ENCODE data around the gene ADAMTSL4. TPM values are rescaled to one million over a fixed set of nuclear protein-coding genes. Genes with fewer than 3 reads are reported as not detected.

ADAMTSL4 gene
- total RNA-seq, 4 donors from 2014 or later, result 7.2 to 22.7 (median 18.0) TPM

DNA sequence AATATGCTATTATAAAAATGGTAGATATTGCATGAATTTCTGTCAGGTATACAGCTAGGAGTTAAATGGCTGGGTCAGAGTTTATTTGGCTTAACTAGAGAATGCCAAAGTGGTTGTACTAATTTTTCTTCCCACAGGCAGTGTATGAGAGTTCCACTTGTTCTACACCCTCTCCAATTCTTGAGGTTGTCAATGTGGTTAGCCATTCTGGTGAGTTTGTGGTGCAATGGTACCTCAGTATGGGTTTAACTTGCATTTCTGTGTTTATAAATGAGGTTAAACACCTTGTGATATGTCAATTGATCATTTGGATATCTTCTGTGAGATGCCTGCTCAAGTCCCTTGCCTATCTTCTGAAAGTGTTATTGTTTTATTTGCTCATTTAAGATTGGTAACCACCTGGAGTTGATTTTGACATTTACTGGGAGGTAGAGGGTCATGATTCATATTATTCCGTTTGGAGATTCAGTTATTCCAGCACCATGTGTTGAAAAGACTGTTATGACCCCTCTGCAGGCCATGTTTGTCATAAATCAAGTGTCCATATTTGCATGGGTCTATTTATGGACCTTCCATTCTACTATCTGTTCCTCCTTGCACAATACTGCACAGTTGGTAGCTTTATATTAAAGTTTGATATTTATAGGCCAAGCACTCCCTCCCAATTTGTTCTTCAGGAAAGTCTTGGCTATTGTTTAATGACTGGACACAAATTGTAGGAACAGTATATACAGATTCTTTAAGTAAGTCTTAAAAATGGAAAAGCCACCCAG, 27.8 kb upstream of the ADAMTSL4 start:
- no peaks in the 10 kb centered on the region for H3K27me3 ChIP-seq
- H3K4me1 ChIP-seq, result peaks cover 3% of the 10 kb centered on the region
- TF ChIP-seq, protein P1, sequence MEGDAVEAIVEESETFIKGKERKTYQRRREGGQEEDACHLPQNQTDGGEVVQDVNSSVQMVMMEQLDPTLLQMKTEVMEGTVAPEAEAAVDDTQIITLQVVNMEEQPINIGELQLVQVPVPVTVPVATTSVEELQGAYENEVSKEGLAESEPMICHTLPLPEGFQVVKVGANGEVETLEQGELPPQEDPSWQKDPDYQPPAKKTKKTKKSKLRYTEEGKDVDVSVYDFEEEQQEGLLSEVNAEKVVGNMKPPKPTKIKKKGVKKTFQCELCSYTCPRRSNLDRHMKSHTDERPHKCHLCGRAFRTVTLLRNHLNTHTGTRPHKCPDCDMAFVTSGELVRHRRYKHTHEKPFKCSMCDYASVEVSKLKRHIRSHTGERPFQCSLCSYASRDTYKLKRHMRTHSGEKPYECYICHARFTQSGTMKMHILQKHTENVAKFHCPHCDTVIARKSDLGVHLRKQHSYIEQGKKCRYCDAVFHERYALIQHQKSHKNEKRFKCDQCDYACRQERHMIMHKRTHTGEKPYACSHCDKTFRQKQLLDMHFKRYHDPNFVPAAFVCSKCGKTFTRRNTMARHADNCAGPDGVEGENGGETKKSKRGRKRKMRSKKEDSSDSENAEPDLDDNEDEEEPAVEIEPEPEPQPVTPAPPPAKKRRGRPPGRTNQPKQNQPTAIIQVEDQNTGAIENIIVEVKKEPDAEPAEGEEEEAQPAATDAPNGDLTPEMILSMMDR (IDR thresholded peaks at IDR 0.05), result no peak
- no peak for TF ChIP-seq POLR2AphosphoS5 (IDR thresholded peaks at IDR 0.05)
- TF ChIP-seq POLR2A (IDR thresholded peaks at IDR 0.05), result no peak
- no peak overlapping the region for H3K4me3 ChIP-seq
- WGBS, result 74% methylated on average over 1 of the region's 1 CpG
- no peaks in the 10 kb centered on the region for H3K36me3 ChIP-seq
- no peaks in the 10 kb centered on the region for H3K9me3 ChIP-seq
- no peak overlapping the region for H3K27ac ChIP-seq
- DNase-seq (ENCODE audit: low spot score in 2 of 2), result no peak

DNA sequence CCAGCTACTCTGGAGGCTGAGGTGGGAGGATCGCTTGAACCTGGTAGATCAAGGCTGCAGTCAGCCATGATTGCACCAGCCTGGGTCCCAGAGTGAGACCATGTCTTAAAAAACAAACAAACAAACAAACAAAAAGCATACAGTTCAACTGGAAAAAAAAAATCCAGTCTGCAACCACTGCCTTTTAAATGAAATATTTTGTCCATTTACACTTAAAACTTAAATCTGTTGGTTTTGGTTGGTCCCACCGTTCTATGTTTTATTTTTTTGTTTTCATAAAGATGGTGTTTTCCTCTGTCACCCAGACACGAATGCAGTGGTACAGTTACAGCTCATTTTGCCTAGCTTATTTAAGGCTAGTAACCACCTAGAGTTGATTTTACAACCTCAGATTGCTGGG, 23.9 kb upstream of the ADAMTSL4 start:
- no peak for DNase-seq (ENCODE audit: low spot score in 2 of 2)
- Histone ChIP-seq H3K36me3 (no peaks in the 10 kb centered on the region), H3K4me1 (no peaks in the 10 kb centered on the region), H3K27me3 (no peaks in the 10 kb centered on the region), H3K9me3 (no peaks in the 10 kb centered on the region), H3K27ac (no peak overlapping the region), H3K4me3 (no peak overlapping the region)
- WGBS, result 88% methylated on average over 3 of the region's 3 CpGs
- TF ChIP-seq EP300 (IDR thresholded peaks at IDR 0.05), result no peak
- no peak for TF ChIP-seq POLR2A (IDR thresholded peaks at IDR 0.05)
- TF ChIP-seq, protein P1 (IDR thresholded peaks at IDR 0.05), result no peak
- TF ChIP-seq POLR2AphosphoS5 (IDR thresholded peaks at IDR 0.05), result no peak

DNA sequence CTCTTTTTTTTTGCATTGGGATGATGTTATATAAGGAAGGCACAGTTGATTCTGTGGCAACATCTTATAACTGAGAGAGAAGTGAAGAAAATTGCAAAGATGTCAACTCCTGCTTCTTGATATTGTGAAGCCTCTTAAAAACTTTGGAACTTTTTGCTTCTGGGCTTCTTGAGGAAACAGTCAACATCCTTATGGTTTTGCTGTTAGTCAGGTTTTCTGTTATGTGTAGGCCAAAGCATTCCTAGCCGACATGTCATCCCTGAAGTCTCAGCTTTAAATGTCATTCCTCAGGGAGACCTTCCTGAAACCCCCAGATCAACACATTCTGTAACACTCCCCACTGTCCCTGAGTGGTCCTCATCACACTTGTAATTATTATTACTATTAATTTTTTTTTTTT, 21.0 kb upstream of the ADAMTSL4 start:
- no peak for DNase-seq (ENCODE audit: low spot score in 2 of 2)
- no peak overlapping the region for H3K27ac ChIP-seq
- WGBS, result 80% methylated on average over 1 of the region's 1 CpG

DNA sequence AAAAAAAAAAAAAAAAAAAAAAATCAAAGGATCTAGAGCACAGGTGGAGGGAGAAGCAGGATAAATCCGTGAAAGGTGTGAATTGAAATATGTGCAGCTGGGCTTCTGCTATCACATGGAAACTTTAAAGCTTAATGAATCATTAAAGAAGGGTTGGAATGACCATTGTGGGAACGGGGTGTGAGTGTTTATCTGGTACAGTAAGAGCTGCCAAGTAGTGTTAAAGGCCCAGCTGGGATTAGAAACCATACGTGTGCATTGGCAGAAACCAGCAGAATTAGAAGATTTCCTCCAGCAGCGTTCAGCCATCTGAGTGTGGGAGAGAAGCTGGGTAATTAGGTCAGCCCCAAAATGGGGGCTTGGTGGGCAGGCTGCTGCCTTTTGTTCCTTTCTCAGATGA, 20.2 kb upstream of the ADAMTSL4 start:
- H3K4me1 ChIP-seq, result peaks cover 7% of the 10 kb centered on the region
- H3K4me3 ChIP-seq, result no peak overlapping the region
- no peak for DNase-seq (ENCODE audit: low spot score in 2 of 2)
- H3K36me3 ChIP-seq, result no peaks in the 10 kb centered on the region
- H3K27me3 ChIP-seq, result no peaks in the 10 kb centered on the region
- TF ChIP-seq, protein P1 (IDR thresholded peaks at IDR 0.05), result no peak
- TF ChIP-seq EP300 (IDR thresholded peaks at IDR 0.05), result no peak
- TF ChIP-seq POLR2A (IDR thresholded peaks at IDR 0.05), result no peak
- no peak for TF ChIP-seq POLR2AphosphoS5 (IDR thresholded peaks at IDR 0.05)
- WGBS, result 44% methylated on average over 4 of the region's 4 CpGs
- no peak overlapping the region for H3K27ac ChIP-seq
- no peaks in the 10 kb centered on the region for H3K9me3 ChIP-seq

More for the DNA sequence above, 21.0 kb upstream of the ADAMTSL4 start:
- H3K4me1 ChIP-seq, result peaks cover 6% of the 10 kb centered on the region
- H3K4me3 ChIP-seq, result no peak overlapping the region
- H3K9me3 ChIP-seq, result no peaks in the 10 kb centered on the region
- no peaks in the 10 kb centered on the region for H3K36me3 ChIP-seq
- TF ChIP-seq POLR2AphosphoS5 (IDR thresholded peaks at IDR 0.05) (no peak), POLR2A (IDR thresholded peaks at IDR 0.05) (no peak), EP300 (IDR thresholded peaks at IDR 0.05) (no peak)
- TF ChIP-seq, protein P1 (IDR thresholded peaks at IDR 0.05), result no peak
- H3K27me3 ChIP-seq, result no peaks in the 10 kb centered on the region

DNA sequence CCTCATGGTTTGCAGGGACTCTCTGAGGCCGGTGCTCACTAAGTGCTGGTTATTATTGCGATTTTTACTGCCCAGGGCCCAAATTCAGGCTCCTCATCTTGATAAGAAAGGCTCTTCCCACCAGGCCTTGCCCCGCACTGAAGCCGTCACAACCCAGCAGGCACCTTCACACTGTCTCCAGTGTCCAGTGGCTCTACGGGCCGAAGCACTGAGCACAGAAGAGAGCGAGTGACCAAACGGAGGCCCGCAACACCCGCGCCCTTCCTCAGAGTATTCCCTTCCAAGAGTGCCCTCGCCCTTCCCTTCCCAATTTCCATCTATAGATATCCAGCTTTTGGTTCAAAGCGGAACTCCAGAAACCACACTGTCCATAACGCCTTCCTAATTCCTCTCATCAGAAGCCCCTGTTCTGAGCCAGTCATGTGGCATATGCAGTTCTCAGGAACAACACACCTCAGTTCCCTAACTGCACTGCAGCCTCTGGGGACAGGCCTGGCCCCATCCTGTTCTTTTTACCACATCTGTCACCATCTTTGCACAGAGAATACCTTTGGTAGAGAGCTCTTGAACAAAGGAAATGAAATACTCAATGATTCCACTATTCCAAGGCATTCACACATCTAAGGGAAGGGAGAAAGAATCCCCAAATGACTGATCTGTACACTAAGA, 18.6 kb upstream of the ADAMTSL4 start:
- Histone ChIP-seq H3K27me3 (no peaks in the 10 kb centered on the region), H3K27ac (no peak overlapping the region), H3K36me3 (no peaks in the 10 kb centered on the region), H3K4me3 (no peak overlapping the region), H3K4me1 (peaks cover 13% of the 10 kb centered on the region), H3K9me3 (no peaks in the 10 kb centered on the region)
- TF ChIP-seq POLR2AphosphoS5 (IDR thresholded peaks at IDR 0.05) (no peak), EP300 (IDR thresholded peaks at IDR 0.05) (no peak), POLR2A (IDR thresholded peaks at IDR 0.05) (no peak)
- TF ChIP-seq, protein P1 (IDR thresholded peaks at IDR 0.05), result no peak
- no peak for DNase-seq (ENCODE audit: low spot score in 2 of 2)
- WGBS, result 95% methylated on average over 14 of the region's 14 CpGs
